ENCODE results near the gene GPATCH2L. TPM values are rescaled to one million over a fixed set of nuclear protein-coding genes. Genes with fewer than 3 reads are reported as not detected.

Gene GPATCH2L
- total and polyA plus RNA-seq, 7 donors, result 1.8 to 76.4 (median 40.7) TPM

- Histone ChIP-seq H3K27ac (no peak overlapping the region), H3K36me3 (no peaks in the 10 kb centered on the region), H3K4me3 (no peak overlapping the region), H3K4me1 (no peaks in the 10 kb centered on the region), H3K27me3 (peaks cover 0 to 7% (median 0%) of the 10 kb centered on the region in 3 donors), H3K9me3 (no peaks in the 10 kb centered on the region)
- DNase-seq, result no peak
- intact Hi-C loops (cut with DNase I), result no loop called here
- WGBS, 2 donors, result 82 to 87% methylated on average over 5 of the region's 5 CpGs
- TF ChIP-seq EP300 (IDR thresholded peaks at IDR 0.05) (no peak), POLR2AphosphoS5 (IDR thresholded peaks at IDR 0.05) (no peak), POLR2A (IDR thresholded peaks at IDR 0.05) (no peak)
These were observed 25.6 kb upstream of the GPATCH2L start for GRCh38 chr14:76126076-76126475.

GRCh38 chr14:76129851-76130576 is 21.7 kb upstream of the GPATCH2L start:
- no peaks in the 10 kb centered on the region for H3K4me1 ChIP-seq
- H3K27ac ChIP-seq, result no peak overlapping the region
- WGBS, 2 donors, result 38 to 51% methylated on average over 3 of the region's 3 CpGs

DNA sequence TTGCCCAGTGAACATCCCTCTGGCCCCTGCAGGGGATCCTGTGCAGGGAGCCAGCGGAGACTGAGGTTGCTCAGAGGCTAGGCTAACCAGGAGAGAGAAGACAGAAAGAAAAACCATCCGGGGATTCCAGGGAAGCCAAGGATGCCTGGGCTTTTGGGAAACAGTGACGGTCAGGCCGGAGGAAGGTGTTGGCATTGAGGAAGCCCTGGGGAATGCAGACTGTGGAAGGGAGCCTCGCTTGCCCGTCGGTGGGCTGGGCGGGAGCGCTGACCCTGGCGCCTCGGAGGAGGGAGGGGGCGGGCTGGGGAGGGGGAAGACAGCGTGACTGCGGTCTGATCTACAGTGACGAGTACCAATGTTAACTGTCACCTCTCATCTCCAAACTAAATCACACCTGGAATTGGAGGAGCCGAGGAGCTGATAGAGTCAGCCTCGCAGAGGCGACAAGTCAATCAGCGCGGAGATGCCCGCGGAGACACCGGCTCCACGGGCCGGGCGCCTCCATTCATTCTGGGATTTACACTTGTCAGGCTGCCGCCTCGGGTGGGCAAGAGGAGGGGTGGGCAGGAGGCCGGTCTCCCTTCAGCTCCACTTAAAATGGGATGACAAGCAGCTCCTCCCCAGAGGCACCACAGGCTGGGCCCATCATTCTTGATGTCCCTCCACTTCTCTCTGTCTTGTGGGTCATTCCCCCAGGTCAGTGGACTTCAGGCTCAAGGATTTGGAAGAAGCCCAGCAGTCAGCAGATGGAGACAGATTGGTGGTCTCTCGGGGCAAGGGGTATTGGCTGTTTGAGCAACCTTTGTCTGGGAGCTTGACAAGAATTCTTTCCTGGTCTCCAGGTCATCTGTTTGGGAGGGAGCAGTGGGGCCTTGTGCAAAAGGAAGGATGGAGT is 20.4 kb upstream of the GPATCH2L start:
- WGBS, 2 donors, result 22 to 40% methylated on average over 30 of the region's 30 CpGs
- intact Hi-C loops (cut with DNase I), result no loop called here
- DNase-seq, result no peak
- Histone ChIP-seq H3K27ac (no peak overlapping the region), H3K4me3 (no peak overlapping the region), H3K9me3 (no peaks in the 10 kb centered on the region), H3K36me3 (no peaks in the 10 kb centered on the region), H3K27me3 (peaks cover 0 to 25% (median 0%) of the 10 kb centered on the region in 3 donors), H3K4me1 (no peaks in the 10 kb centered on the region)
- no peak for TF ChIP-seq POLR2AphosphoS5 (IDR thresholded peaks at IDR 0.05)
- TF ChIP-seq POLR2A (IDR thresholded peaks at IDR 0.05), result no peak
- TF ChIP-seq EP300 (IDR thresholded peaks at IDR 0.05), result no peak
- TF ChIP-seq CTCF (IDR thresholded peaks at IDR 0.05), result no peak

More at GRCh38 chr14:76129851-76130576, 21.7 kb upstream of the GPATCH2L start:
- no peak for TF ChIP-seq CTCF (IDR thresholded peaks at IDR 0.05)
- Histone ChIP-seq H3K36me3 (no peaks in the 10 kb centered on the region), H3K9me3 (no peaks in the 10 kb centered on the region), H3K27me3 (peaks cover 0 to 15% (median 0%) of the 10 kb centered on the region in 3 donors), H3K4me3 (no peak overlapping the region)
- no peak for DNase-seq
- intact Hi-C loops (cut with DNase I), result no loop called here

- no peak for DNase-seq
- Histone ChIP-seq H3K36me3 (no peaks in the 10 kb centered on the region), H3K27ac (no peak overlapping the region), H3K4me1 (peaks cover 0 to under 1% (median 0%) of the 10 kb centered on the region in 4 donors), H3K4me3 (no peak overlapping the region), H3K27me3 (peaks cover 0 to 43% (median 0%) of the 10 kb centered on the region in 3 donors), H3K9me3 (no peaks in the 10 kb centered on the region)
- no peak for TF ChIP-seq POLR2A (IDR thresholded peaks at IDR 0.05)
- no peak for TF ChIP-seq EP300 (IDR thresholded peaks at IDR 0.05)
- TF ChIP-seq POLR2AphosphoS5 (IDR thresholded peaks at IDR 0.05), result no peak
- TF ChIP-seq CTCF (IDR thresholded peaks at IDR 0.05), result no peak
- WGBS, 2 donors, result 22 to 29% methylated on average over 4 of the region's 4 CpGs
- intact Hi-C loops (cut with DNase I), result no loop called here
These were observed 18.6 kb upstream of the GPATCH2L start for GRCh38 chr14:76133103-76133502.

- peaks cover 0 to 12% (median 7%) of the 10 kb centered on the region in 4 donors for H3K4me1 ChIP-seq
- intact Hi-C loops (cut with DNase I), result no loop called here
- H3K27me3 ChIP-seq, result peaks cover 0 to 54% (median 0%) of the 10 kb centered on the region in 3 donors
- no peak for TF ChIP-seq POLR2AphosphoS5 (IDR thresholded peaks at IDR 0.05)
- TF ChIP-seq EP300 (IDR thresholded peaks at IDR 0.05), result no peak
- TF ChIP-seq POLR2A (IDR thresholded peaks at IDR 0.05), result no peak
- TF ChIP-seq CTCF (IDR thresholded peaks at IDR 0.05), result no peak
- H3K36me3 ChIP-seq, result no peaks in the 10 kb centered on the region
- DNase-seq, result no peak
- H3K27ac ChIP-seq, result no peak overlapping the region
- H3K9me3 ChIP-seq, result no peaks in the 10 kb centered on the region
- WGBS, 2 donors, result 90 to 92% methylated on average over 19 of the region's 19 CpGs
- no peak overlapping the region for H3K4me3 ChIP-seq
These were observed 17.5 kb upstream of the GPATCH2L start for GRCh38 chr14:76134231-76134630.
